ENCODE data around the gene UGT1A1.

UGT1A1 gene

GRCh38 chr2:233758141-233758540 lies 1.9 kb upstream of the UGT1A1 start:
- no peak for DNase-seq (ENCODE audit: low read depth)

GRCh38 chr2:233758849-233759248 lies 1.2 kb upstream of the UGT1A1 start:
- DNase-seq (ENCODE audit: low read depth): no peak

GRCh38 chr2:233761040-233761769 lies 1.1 kb downstream of the UGT1A1 start:
- no peak for DNase-seq (ENCODE audit: low read depth)

GRCh38 chr2:233764264-233764663 lies 4.2 kb downstream of the UGT1A1 start:
- DNase-seq (ENCODE audit: low read depth): no peak

- no peak for DNase-seq (ENCODE audit: low read depth)
These were observed 4.7 kb downstream of the UGT1A1 start for GRCh38 chr2:233764761-233765160.

- no peak for DNase-seq (ENCODE audit: low read depth)
These were observed 6.3 kb downstream of the UGT1A1 start for GRCh38 chr2:233766416-233766815.

GRCh38 chr2:233768076-233768475 lies 8.0 kb downstream of the UGT1A1 start:
- DNase-seq (ENCODE audit: low read depth): no peak

- no peak for DNase-seq (ENCODE audit: low read depth)
These were observed 9.2 kb downstream of the UGT1A1 start for GRCh38 chr2:233769260-233769659.

GRCh38 chr2:233772153-233772552 lies 12.1 kb downstream of the UGT1A1 start:
- DNase-seq (ENCODE audit: low read depth): no peak

- DNase-seq (ENCODE audit: low read depth): no peak
These were observed 12.5 kb downstream of the UGT1A1 start for GRCh38 chr2:233772583-233772982.

- no peak for DNase-seq (ENCODE audit: low read depth)
These were observed 13.8 kb downstream of the UGT1A1 start for GRCh38 chr2:233773854-233774253.

GRCh38 chr2:233775414-233775813 lies 15.3 kb downstream of the UGT1A1 start:
- no peak for DNase-seq (ENCODE audit: low read depth)

- no peak for DNase-seq (ENCODE audit: low read depth)
These were observed 18.0 kb downstream of the UGT1A1 start, which contains the start of gene MROH2A for GRCh38 chr2:233778030-233778429. Gene MROH2A, plus strand, starts transcription at chr2:233778330. Its CDS starts 1,029 bp downstream, at chr2:233779359.

- no peak for DNase-seq (ENCODE audit: low read depth)
These were observed 19.7 kb downstream of the UGT1A1 start for GRCh38 chr2:233779722-233780121.

- DNase-seq (ENCODE audit: low read depth): no peak
These were observed 20.7 kb downstream of the UGT1A1 start for GRCh38 chr2:233780771-233781170.

- no peak for DNase-seq (ENCODE audit: low read depth)
These were observed 29.5 kb downstream of the UGT1A1 start for GRCh38 chr2:233789554-233789953.

GRCh38 chr2:233791151-233791882 lies 31.2 kb downstream of the UGT1A1 start:
- no peak for DNase-seq (ENCODE audit: low read depth)

GRCh38 chr2:233791883-233792329 lies 31.8 kb downstream of the UGT1A1 start:
- no peak for DNase-seq (ENCODE audit: low read depth)

GRCh38 chr2:233792720-233793119 lies 32.6 kb downstream of the UGT1A1 start:
- no peak for DNase-seq (ENCODE audit: low read depth)

- no peak for DNase-seq (ENCODE audit: low read depth)
These were observed 33.5 kb downstream of the UGT1A1 start for GRCh38 chr2:233793465-233794127.

- DNase-seq (ENCODE audit: low read depth): no peak
These were observed 34.1 kb downstream of the UGT1A1 start for GRCh38 chr2:233794128-233794658.

- DNase-seq (ENCODE audit: low read depth): no peak
These were observed 35.7 kb downstream of the UGT1A1 start for GRCh38 chr2:233795735-233796171.
